Measurements from ENCODE around the gene ASPSCR1. TPM values are rescaled to one million over a fixed set of nuclear protein-coding genes. Genes with fewer than 3 reads are reported as not detected.

Gene ASPSCR1
- total and polyA plus RNA-seq, 2 donors (not counting 1 experiment from before 2014, with no cell fraction given): 6.3 to 35.7 TPM

DNA sequence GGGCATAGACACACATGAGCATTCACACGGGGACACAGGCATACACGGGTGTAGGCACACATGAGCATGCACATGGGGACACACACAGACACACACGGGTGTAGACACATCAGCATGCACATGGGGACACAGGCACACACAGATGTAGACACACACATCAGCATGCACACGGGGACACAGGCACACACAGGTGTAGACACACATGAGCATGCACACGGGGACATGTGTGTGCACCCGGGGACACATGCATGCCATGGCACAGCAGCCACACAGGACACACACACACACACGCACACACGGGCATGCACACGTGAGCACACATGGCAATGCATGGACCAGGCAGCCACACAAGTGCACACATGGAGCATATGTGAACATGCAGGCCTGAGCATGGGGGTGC lies 65.2 kb downstream of the ASPSCR1 start:
- Histone ChIP-seq H3K9ac (ENCODE audit: insufficient read depth, low read length) (no peak overlapping the region), H4K20me1 (ENCODE audit: control insufficient read depth, extremely low read depth, insufficient read depth, low read length) (no peaks in the 10 kb centered on the region), H3K27me3 (ENCODE audit: control insufficient read depth, insufficient read depth, low read length) (no peaks in the 10 kb centered on the region), H3K27ac (ENCODE audit: insufficient read depth, low read length) (no peak overlapping the region), H3K4me2 (ENCODE audit: extremely low read depth, insufficient read depth, low read length) (no peak overlapping the region), H3K79me2 (ENCODE audit: control insufficient read depth, insufficient read depth, low read length) (no peaks in the 10 kb centered on the region), H2AFZ (ENCODE audit: low read length) (no peak overlapping the region), H3K36me3 (ENCODE audit: control insufficient read depth, insufficient read depth, low read length) (peaks cover 3% of the 10 kb centered on the region), H3K4me1 (ENCODE audit: control insufficient read depth, extremely low read depth, insufficient read depth, low read length) (peaks cover 2% of the 10 kb centered on the region), H3K9me3 (ENCODE audit: control insufficient read depth, insufficient read depth, low read depth, low read length) (no peaks in the 10 kb centered on the region), H3K4me3 (replicated peaks in 1 of 4; ENCODE audit: control extremely low read depth in 1 of 4, insufficient read depth in 1 of 4, low read depth in 3 of 4, low read length in 4 of 4) (no peak overlapping the region)
- DNase-seq (ENCODE audit: low read depth in 2 of 2): no peak
- TF ChIP-seq, protein P1, sequence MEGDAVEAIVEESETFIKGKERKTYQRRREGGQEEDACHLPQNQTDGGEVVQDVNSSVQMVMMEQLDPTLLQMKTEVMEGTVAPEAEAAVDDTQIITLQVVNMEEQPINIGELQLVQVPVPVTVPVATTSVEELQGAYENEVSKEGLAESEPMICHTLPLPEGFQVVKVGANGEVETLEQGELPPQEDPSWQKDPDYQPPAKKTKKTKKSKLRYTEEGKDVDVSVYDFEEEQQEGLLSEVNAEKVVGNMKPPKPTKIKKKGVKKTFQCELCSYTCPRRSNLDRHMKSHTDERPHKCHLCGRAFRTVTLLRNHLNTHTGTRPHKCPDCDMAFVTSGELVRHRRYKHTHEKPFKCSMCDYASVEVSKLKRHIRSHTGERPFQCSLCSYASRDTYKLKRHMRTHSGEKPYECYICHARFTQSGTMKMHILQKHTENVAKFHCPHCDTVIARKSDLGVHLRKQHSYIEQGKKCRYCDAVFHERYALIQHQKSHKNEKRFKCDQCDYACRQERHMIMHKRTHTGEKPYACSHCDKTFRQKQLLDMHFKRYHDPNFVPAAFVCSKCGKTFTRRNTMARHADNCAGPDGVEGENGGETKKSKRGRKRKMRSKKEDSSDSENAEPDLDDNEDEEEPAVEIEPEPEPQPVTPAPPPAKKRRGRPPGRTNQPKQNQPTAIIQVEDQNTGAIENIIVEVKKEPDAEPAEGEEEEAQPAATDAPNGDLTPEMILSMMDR (conservative IDR thresholded peaks at IDR 0.05 in 1 of 2, IDR thresholded peaks at IDR 0.05 in 1 of 2; ENCODE audit: low read depth in 1 of 2, low read length in 2 of 2): no peak
- TF ChIP-seq EZH2 (IDR thresholded peaks at IDR 0.05; ENCODE audit: low read length, missing control alignments): no peak

DNA sequence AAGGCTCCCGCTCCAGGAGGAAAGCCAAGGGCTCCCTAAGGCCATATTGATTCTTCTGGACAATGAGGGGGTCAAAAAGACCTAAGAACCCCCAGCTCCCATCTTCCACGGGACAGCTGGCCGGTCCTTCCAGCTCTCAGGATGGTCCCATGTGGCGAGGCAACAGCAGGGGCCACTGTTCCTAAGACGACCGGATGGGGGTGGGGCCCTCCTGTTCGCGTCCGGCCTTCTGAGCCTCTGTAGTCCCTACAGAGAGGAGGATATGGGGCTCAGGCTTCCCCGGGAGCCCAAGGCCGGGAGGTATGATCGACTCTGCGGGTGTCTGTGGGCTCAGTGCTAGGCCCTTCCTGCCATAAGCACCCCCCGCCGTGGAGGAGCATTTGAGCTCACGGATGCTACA lies 66.1 kb downstream of the ASPSCR1 start:
- peaks cover 7% of the 10 kb centered on the region for H3K36me3 ChIP-seq (ENCODE audit: control insufficient read depth, insufficient read depth, low read length)
- H2AFZ ChIP-seq (ENCODE audit: low read length): no peak overlapping the region
- no peaks in the 10 kb centered on the region for H4K20me1 ChIP-seq (ENCODE audit: control insufficient read depth, extremely low read depth, insufficient read depth, low read length)
- no peak overlapping the region for H3K4me3 ChIP-seq (replicated peaks in 1 of 4; ENCODE audit: control extremely low read depth in 1 of 4, insufficient read depth in 1 of 4, low read depth in 3 of 4, low read length in 4 of 4)
- DNase-seq (ENCODE audit: low read depth in 2 of 2): no peak
- H3K4me2 ChIP-seq (ENCODE audit: extremely low read depth, insufficient read depth, low read length): no peak overlapping the region
- H3K4me1 ChIP-seq (ENCODE audit: control insufficient read depth, extremely low read depth, insufficient read depth, low read length): no peaks in the 10 kb centered on the region
- TF ChIP-seq, protein P1 (conservative IDR thresholded peaks at IDR 0.05 in 1 of 2, IDR thresholded peaks at IDR 0.05 in 1 of 2; ENCODE audit: low read depth in 1 of 2, low read length in 2 of 2): no peak
- TF ChIP-seq EZH2 (IDR thresholded peaks at IDR 0.05; ENCODE audit: low read length, missing control alignments): no peak
- no peak overlapping the region for H3K27ac ChIP-seq (ENCODE audit: insufficient read depth, low read length)
- no peaks in the 10 kb centered on the region for H3K79me2 ChIP-seq (ENCODE audit: control insufficient read depth, insufficient read depth, low read length)
- no peaks in the 10 kb centered on the region for H3K9me3 ChIP-seq (ENCODE audit: control insufficient read depth, insufficient read depth, low read depth, low read length)
- no peak overlapping the region for H3K9ac ChIP-seq (ENCODE audit: insufficient read depth, low read length)
- no peaks in the 10 kb centered on the region for H3K27me3 ChIP-seq (ENCODE audit: control insufficient read depth, insufficient read depth, low read length)

DNA sequence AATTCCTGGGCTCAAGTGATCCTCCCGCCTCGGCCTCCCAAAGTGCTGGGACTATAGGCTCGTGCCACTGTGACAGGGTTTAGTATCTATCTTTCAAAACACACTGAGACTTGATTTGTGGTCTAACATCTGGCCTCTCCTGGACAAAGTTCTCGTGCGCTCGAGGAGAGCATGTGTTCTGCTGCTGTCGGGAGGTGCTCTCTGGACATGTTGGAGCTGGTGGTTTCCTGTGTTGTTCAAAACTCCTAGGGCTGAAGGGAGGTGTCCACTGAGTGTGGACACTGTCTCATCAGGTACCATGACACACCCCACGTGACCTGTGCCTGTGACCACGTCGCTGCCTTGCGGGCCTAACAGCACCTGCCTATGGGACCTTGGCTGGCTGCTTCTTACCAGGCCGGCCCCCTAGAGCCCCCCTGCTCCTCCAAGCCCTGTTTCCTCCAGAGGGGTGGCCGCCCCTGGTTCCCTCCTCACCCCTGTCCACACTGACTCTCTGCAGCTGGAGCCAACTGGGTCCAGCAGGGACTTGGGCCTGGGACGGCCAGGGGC lies 68.6 kb downstream of the ASPSCR1 start:
- Histone ChIP-seq H3K9ac (ENCODE audit: insufficient read depth, low read length) (no peak overlapping the region), H3K27ac (ENCODE audit: insufficient read depth, low read length) (no peak overlapping the region), H3K36me3 (ENCODE audit: control insufficient read depth, insufficient read depth, low read length) (peaks cover 22% of the 10 kb centered on the region), H3K4me2 (ENCODE audit: extremely low read depth, insufficient read depth, low read length) (no peak overlapping the region), H3K9me3 (ENCODE audit: control insufficient read depth, insufficient read depth, low read depth, low read length) (no peaks in the 10 kb centered on the region), H2AFZ (ENCODE audit: low read length) (no peak overlapping the region), H4K20me1 (ENCODE audit: control insufficient read depth, extremely low read depth, insufficient read depth, low read length) (no peaks in the 10 kb centered on the region), H3K79me2 (ENCODE audit: control insufficient read depth, insufficient read depth, low read length) (peaks cover 2% of the 10 kb centered on the region), H3K27me3 (ENCODE audit: control insufficient read depth, insufficient read depth, low read length) (no peaks in the 10 kb centered on the region), H3K4me3 (replicated peaks in 1 of 4; ENCODE audit: control extremely low read depth in 1 of 4, insufficient read depth in 1 of 4, low read depth in 3 of 4, low read length in 4 of 4) (no peak overlapping the region), H3K4me1 (ENCODE audit: control insufficient read depth, extremely low read depth, insufficient read depth, low read length) (peaks cover 3% of the 10 kb centered on the region)
- DNase-seq (ENCODE audit: low read depth in 2 of 2): no peak
- no peak for TF ChIP-seq EZH2 (IDR thresholded peaks at IDR 0.05; ENCODE audit: low read length, missing control alignments)
- TF ChIP-seq, protein P1 (conservative IDR thresholded peaks at IDR 0.05 in 1 of 2, IDR thresholded peaks at IDR 0.05 in 1 of 2; ENCODE audit: low read depth in 1 of 2, low read length in 2 of 2): no peak
